Duodenal mucosa (tissue), 2 donors: ENCODE measurements around the gene PARVB.
"Not testable (repeated sequence)": the region's sequence is repeated elsewhere in the genome, so short reads cannot be mapped to it uniquely, and the experiment has no call there.

Experiments
- H3K27ac ChIP-seq: one replicate; pipeline ENCODE4 v1.7.0; 2013; ENCODE audit warnings: low read depth, low read length
- H3K27me3 ChIP-seq, 2 donors: one replicate each; pipeline ENCODE4 v1.7.0; 2013; ENCODE audit warnings: low read length in 2 of 2, control low read depth in 1 of 2; ENCODE audit not compliant: insufficient read depth in 2 of 2, control insufficient read depth in 1 of 2
- H3K36me3 ChIP-seq, 2 donors: one replicate each; pipeline ENCODE4 v1.7.0; 2013; ENCODE audit warnings: low read length in 2 of 2, control low read depth in 1 of 2; ENCODE audit not compliant: insufficient read depth in 2 of 2, control insufficient read depth in 1 of 2
- H3K4me1 ChIP-seq, 2 donors: one replicate each; pipeline ENCODE4 v1.7.0; 2013; ENCODE audit warnings: low read length in 2 of 2, control low read depth in 1 of 2; ENCODE audit not compliant: insufficient read depth in 2 of 2, control insufficient read depth in 1 of 2
- H3K4me3 ChIP-seq, 2 donors: one replicate each; pipeline ENCODE4 v1.7.0; 2013; ENCODE audit warnings: low read length in 2 of 2, low read depth in 1 of 2
- H3K9ac ChIP-seq, 2 donors: one replicate each; pipeline ENCODE4 v1.7.0; 2013; ENCODE audit warnings: low read length in 2 of 2, low read depth in 1 of 2
- H3K9me3 ChIP-seq, 2 donors: one replicate each; pipeline ENCODE4 v1.7.0; 2013; ENCODE audit warnings: low read length in 2 of 2, control low read depth in 1 of 2; ENCODE audit not compliant: control insufficient read depth in 1 of 2

PARVB gene

GRCh38 chr22:44050766-44051355 lies 26.8 kb downstream of the PARVB start:
- no peak overlapping the region for H3K27ac ChIP-seq
- H3K4me3 ChIP-seq: no peak overlapping the region
- no peaks in the 10 kb centered on the region for H3K27me3 ChIP-seq
- no peak overlapping the region for H3K9ac ChIP-seq
- H3K36me3 ChIP-seq: no peaks in the 10 kb centered on the region
- H3K9me3 ChIP-seq: no peaks in the 10 kb centered on the region
- peaks cover 0 to 9% of the 10 kb centered on the region in 2 donors for H3K4me1 ChIP-seq

GRCh38 chr22:44051358-44051757 lies 27.3 kb downstream of the PARVB start:
- Histone ChIP-seq H3K27me3 (no peaks in the 10 kb centered on the region), H3K9ac (no peak overlapping the region), H3K36me3 (no peaks in the 10 kb centered on the region), H3K9me3 (no peaks in the 10 kb centered on the region), H3K27ac (no peak overlapping the region), H3K4me1 (peaks cover 0 to 9% of the 10 kb centered on the region in 2 donors), H3K4me3 (no peak overlapping the region)

- Histone ChIP-seq H3K27ac (no peak overlapping the region), H3K27me3 (no peaks in the 10 kb centered on the region), H3K36me3 (no peaks in the 10 kb centered on the region), H3K4me3 (no peak overlapping the region), H3K9me3 (no peaks in the 10 kb centered on the region), H3K9ac (no peak overlapping the region), H3K4me1 (peaks cover 0 to 9% of the 10 kb centered on the region in 2 donors)
These were observed 27.9 kb downstream of the PARVB start for GRCh38 chr22:44051961-44052360.

GRCh38 chr22:44055805-44056204 lies 31.7 kb downstream of the PARVB start:
- H3K4me1 ChIP-seq: no peaks in the 10 kb centered on the region
- no peak overlapping the region for H3K4me3 ChIP-seq
- no peak overlapping the region for H3K27ac ChIP-seq
- H3K9me3 ChIP-seq: no peaks in the 10 kb centered on the region
- H3K27me3 ChIP-seq: no peaks in the 10 kb centered on the region
- H3K36me3 ChIP-seq: no peaks in the 10 kb centered on the region
- no peak overlapping the region for H3K9ac ChIP-seq

GRCh38 chr22:44056649-44057048 lies 32.5 kb downstream of the PARVB start:
- H3K27me3 ChIP-seq, H3K4me1 ChIP-seq, H3K9ac ChIP-seq, H3K9me3 ChIP-seq, H3K4me3 ChIP-seq, H3K36me3 ChIP-seq, H3K27ac ChIP-seq: not testable (repeated sequence)

GRCh38 chr22:44057401-44057987 lies 33.4 kb downstream of the PARVB start:
- H3K4me1 ChIP-seq: peaks cover 0 to 4% of the 10 kb centered on the region in 2 donors
- no peaks in the 10 kb centered on the region for H3K27me3 ChIP-seq
- no peaks in the 10 kb centered on the region for H3K9me3 ChIP-seq
- no peak overlapping the region for H3K9ac ChIP-seq
- no peaks in the 10 kb centered on the region for H3K36me3 ChIP-seq
- H3K4me3 ChIP-seq: no peak overlapping the region
- no peak overlapping the region for H3K27ac ChIP-seq

- no peaks in the 10 kb centered on the region for H3K9me3 ChIP-seq
- H3K36me3 ChIP-seq: no peaks in the 10 kb centered on the region
- H3K9ac ChIP-seq: no peak overlapping the region
- no peak overlapping the region for H3K27ac ChIP-seq
- no peaks in the 10 kb centered on the region for H3K27me3 ChIP-seq
- peaks cover 0 to 19% of the 10 kb centered on the region in 2 donors for H3K4me1 ChIP-seq
- no peak overlapping the region for H3K4me3 ChIP-seq
These were observed 39.6 kb downstream of the PARVB start for GRCh38 chr22:44063462-44064371.

GRCh38 chr22:44067033-44067432 lies 42.9 kb downstream of the PARVB start:
- no peaks in the 10 kb centered on the region for H3K9me3 ChIP-seq
- H3K27me3 ChIP-seq: no peaks in the 10 kb centered on the region
- no peak overlapping the region for H3K9ac ChIP-seq
- H3K36me3 ChIP-seq: no peaks in the 10 kb centered on the region
- H3K4me3 ChIP-seq: no peak overlapping the region
- peaks cover 0 to 18% of the 10 kb centered on the region in 2 donors for H3K4me1 ChIP-seq
- H3K27ac ChIP-seq: no peak overlapping the region

GRCh38 chr22:44067901-44068300 lies 43.8 kb downstream of the PARVB start:
- H3K9ac ChIP-seq: no peak overlapping the region
- H3K27ac ChIP-seq: no peak overlapping the region
- H3K4me3 ChIP-seq: no peak overlapping the region
- H3K9me3 ChIP-seq: no peaks in the 10 kb centered on the region
- no peaks in the 10 kb centered on the region for H3K27me3 ChIP-seq
- H3K36me3 ChIP-seq: no peaks in the 10 kb centered on the region
- H3K4me1 ChIP-seq: peaks cover 0 to 15% of the 10 kb centered on the region in 2 donors
